ENCODE measurements around the gene ZNF674.
"Not testable (repeated sequence)": the region's sequence is repeated elsewhere in the genome, so short reads cannot be mapped to it uniquely, and the experiment has no call there.

ZNF674 gene

DNA sequence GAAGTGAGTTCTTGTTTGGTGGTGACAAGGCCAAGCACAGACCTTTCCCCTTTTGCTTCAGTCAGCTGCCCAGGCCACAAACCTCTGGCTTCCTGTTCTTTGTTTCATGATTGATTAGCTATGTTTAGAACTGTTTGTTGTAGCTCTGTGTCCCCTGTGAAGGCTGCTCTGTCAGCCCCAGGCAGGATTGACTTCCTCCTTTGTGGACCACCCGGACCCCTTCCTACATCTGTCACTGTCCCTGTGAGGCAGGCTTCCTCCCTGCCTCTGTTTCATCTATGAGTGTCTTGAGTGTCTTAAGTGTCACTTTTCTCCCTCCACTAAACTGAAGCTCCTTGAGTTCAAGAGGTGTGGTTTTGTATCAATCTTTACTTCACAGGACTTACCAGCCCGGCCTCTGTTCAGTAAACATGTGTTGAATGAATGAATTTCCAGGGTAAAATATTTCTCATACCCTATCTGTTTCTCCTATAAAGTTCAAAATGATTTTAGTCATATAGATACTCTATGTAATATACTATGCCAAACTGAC is 83.5 kb downstream of the ZNF674 start:
- DNase-seq = no peak

GRCh38 chrX:46460801-46461659 is 84.2 kb downstream of the ZNF674 start:
- not testable (repeated sequence) for DNase-seq

- no peak for DNase-seq
These were observed 85.6 kb downstream of the ZNF674 start for GRCh38 chrX:46459603-46460002.

DNA sequence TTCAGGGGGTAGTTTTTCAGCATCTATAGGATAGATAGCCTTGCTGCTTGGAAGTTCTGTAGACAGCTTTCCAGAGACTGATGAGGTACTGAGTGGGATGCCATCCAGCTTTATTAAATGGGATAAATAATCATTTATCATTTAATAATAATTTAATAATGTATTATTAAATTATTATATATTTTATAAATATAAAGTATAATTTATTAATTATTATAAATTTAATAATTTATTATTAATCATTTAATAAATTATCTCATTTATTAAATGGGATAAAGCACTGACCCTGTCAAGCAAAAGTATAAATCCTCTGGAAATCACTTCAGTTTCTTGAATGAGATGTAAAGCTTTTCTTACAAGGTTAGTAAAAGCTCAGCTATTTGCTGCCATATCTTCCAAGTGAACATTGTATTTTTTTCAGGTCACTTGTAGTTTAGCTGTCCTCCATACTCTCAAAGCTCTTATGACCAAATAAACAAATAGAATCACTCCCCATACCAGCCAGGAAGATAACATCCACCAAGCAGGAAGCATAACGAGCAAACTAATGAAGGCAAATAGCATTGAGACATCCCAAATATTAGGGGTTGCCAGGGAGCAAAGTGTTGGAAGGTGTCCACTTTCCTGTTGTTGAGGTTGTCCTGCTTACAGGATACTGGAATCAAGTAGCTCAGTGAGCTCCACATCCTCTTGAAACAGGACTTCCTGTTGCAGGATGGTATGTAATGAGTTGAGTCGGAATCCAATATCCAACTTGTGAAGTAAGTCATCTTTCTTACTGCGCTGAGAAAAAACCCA is 88.9 kb downstream of the ZNF674 start:
- no peak for DNase-seq
